Mesendoderm (in vitro differentiated cells): ENCODE measurements around the gene F10.

Experiments used
- DNase-seq: peaks from one replicate; pipeline ENCODE4 v3.0.0; 2013
- H2AK5ac ChIP-seq: 2 replicates; pipeline ENCODE4 v1.6.1; 2013; ENCODE audit warnings: low read length, inconsistent platforms
- H2BK120ac ChIP-seq: 2 replicates; pipeline ENCODE4 v1.6.1; 2013; ENCODE audit warnings: low read depth, mild to moderate bottlenecking, low read length, moderate library complexity, mixed read lengths
- H2BK15ac ChIP-seq: replicated peaks from 2 replicates; pipeline ENCODE4 v1.6.1; 2013; ENCODE audit warnings: low read depth, mild to moderate bottlenecking, moderate library complexity
- H2BK5ac ChIP-seq: 2 replicates; pipeline ENCODE4 v1.6.1; 2013; ENCODE audit warnings: low read length, inconsistent platforms
- H3K18ac ChIP-seq: 2 replicates; pipeline ENCODE4 v1.6.1; 2013; ENCODE audit warnings: mild to moderate bottlenecking, low read length, mixed read lengths
- H3K23ac ChIP-seq: one replicate; pipeline ENCODE4 v1.6.1; 2013; ENCODE audit warnings: low read length
- H3K27ac ChIP-seq: 2 replicates; pipeline ENCODE4 v1.5.1; 2013; ENCODE audit warnings: low read depth, mild to moderate bottlenecking, inconsistent platforms, low read length, moderate library complexity
- H3K27me3 ChIP-seq: 2 replicates; pipeline ENCODE4 v1.6.1; 2013; ENCODE audit warnings: low read length, control low read depth, mild to moderate bottlenecking, inconsistent platforms; ENCODE audit not compliant: insufficient read depth, poor library complexity
- H3K36me3 ChIP-seq: 2 replicates; pipeline ENCODE4 v1.6.1; 2013; ENCODE audit warnings: low read length, inconsistent platforms; ENCODE audit not compliant: control insufficient read depth, insufficient read depth
- H3K4ac ChIP-seq: one replicate; pipeline ENCODE4 v1.6.1; 2013; ENCODE audit warnings: low read depth, mild to moderate bottlenecking, low read length, moderate library complexity
- H3K4me1 ChIP-seq: 2 replicates; pipeline ENCODE4 v1.6.1; 2013; ENCODE audit warnings: low read depth, low read length, inconsistent platforms; ENCODE audit not compliant: control insufficient read depth
- H3K4me2 ChIP-seq: 2 replicates; pipeline ENCODE4 v1.6.1; 2013; ENCODE audit warnings: low read length
- H3K4me3 ChIP-seq: 2 replicates; pipeline ENCODE4 v1.5.1; 2013; ENCODE audit warnings: mild to moderate bottlenecking, low read length
- H3K56ac ChIP-seq: one replicate; pipeline ENCODE4 v1.6.1; 2013; ENCODE audit warnings: low read length
- H3K79me1 ChIP-seq: 2 replicates; pipeline ENCODE4 v1.6.1; 2013; ENCODE audit warnings: low read length, inconsistent platforms
- H3K79me2 ChIP-seq: 2 replicates; pipeline ENCODE4 v1.6.1; 2013; ENCODE audit warnings: mild to moderate bottlenecking, low read length; ENCODE audit not compliant: control insufficient read depth, insufficient read depth
- H3K9ac ChIP-seq: 2 replicates; pipeline ENCODE4 v1.6.1; 2013; ENCODE audit warnings: low read length, inconsistent platforms
- H4K5ac ChIP-seq: one replicate; pipeline ENCODE4 v1.6.1; 2013; ENCODE audit warnings: low read length
- H4K8ac ChIP-seq: one replicate; pipeline ENCODE4 v1.6.1; 2013; ENCODE audit warnings: low read depth, mild to moderate bottlenecking, control low read depth, low read length, moderate library complexity
- WGBS: extraction: QIAGEN DNeasy Blood & Tissue Kit; methylation state at CpG from one replicate; pipeline ENCODE4 v1.1.7; 2013; ENCODE audit warnings: low lambda C conversion rate, missing lambda C conversion rate; ENCODE audit not compliant: insufficient coverage; ENCODE audit errors: extremely low coverage; 5-methylcytosine and 5-hydroxymethylcytosine counted together

Gene F10

DNA sequence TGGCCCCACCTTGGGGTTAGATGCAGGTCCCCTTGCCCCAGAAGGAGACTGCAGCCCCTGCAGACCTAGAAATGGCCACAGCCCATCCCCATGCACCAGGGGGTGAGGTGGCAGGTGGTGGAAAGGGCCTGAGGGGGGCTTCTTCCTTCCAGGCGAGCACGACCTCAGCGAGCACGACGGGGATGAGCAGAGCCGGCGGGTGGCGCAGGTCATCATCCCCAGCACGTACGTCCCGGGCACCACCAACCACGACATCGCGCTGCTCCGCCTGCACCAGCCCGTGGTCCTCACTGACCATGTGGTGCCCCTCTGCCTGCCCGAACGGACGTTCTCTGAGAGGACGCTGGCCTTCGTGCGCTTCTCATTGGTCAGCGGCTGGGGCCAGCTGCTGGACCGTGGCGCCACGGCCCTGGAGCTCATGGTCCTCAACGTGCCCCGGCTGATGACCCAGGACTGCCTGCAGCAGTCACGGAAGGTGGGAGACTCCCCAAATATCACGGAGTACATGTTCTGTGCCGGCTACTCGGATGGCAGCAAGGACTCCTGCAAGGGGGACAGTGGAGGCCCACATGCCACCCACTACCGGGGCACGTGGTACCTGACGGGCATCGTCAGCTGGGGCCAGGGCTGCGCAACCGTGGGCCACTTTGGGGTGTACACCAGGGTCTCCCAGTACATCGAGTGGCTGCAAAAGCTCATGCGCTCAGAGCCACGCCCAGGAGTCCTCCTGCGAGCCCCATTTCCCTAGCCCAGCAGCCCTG, 4.2 kb upstream of the F10 start:
- no peaks in the 10 kb centered on the region for H3K79me1 ChIP-seq
- peaks cover 2% of the 10 kb centered on the region for H3K4me1 ChIP-seq
- H2BK5ac ChIP-seq = no peak overlapping the region
- H2AK5ac ChIP-seq = no peak overlapping the region
- H4K8ac ChIP-seq = no peak overlapping the region
- H3K79me2 ChIP-seq = no peaks in the 10 kb centered on the region
- no peak overlapping the region for H3K27ac ChIP-seq
- no peaks in the 10 kb centered on the region for H3K27me3 ChIP-seq
- H4K5ac ChIP-seq = no peak overlapping the region
- H3K36me3 ChIP-seq = no peaks in the 10 kb centered on the region
- WGBS = no CpG with 5 or more reads among the region's 42 CpGs
- no peak overlapping the region for H3K23ac ChIP-seq
- H3K4me2 ChIP-seq = no peak overlapping the region
- H3K4ac ChIP-seq = no peak overlapping the region
- H3K18ac ChIP-seq = no peak overlapping the region
- no peak overlapping the region for H3K56ac ChIP-seq
- no peak overlapping the region for H2BK120ac ChIP-seq
- H3K9ac ChIP-seq = no peak overlapping the region
- no peak overlapping the region for H2BK15ac ChIP-seq
- no peak overlapping the region for H3K4me3 ChIP-seq
- no peak for DNase-seq

DNA sequence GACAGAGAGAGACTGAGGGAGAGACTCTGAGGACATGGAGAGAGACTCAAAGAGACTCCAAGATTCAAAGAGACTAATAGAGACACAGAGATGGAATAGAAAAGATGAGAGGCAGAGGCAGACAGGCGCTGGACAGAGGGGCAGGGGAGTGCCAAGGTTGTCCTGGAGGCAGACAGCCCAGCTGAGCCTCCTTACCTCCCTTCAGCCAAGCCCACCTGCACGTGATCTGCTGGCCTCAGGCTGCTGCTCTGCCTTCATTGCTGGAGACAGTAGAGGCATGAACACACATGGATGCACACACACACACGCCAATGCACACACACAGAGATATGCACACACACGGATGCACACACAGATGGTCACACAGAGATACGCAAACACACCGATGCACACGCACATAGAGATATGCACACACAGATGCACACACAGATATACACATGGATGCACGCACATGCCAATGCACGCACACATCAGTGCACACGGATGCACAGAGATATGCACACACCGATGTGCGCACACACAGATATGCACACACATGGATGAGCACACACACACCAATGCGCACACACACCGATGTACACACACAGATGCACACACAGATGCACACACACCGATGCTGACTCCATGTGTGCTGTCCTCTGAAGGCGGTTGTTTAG, 3.3 kb upstream of the F10 start:
- H3K4ac ChIP-seq = no peak overlapping the region
- no peak overlapping the region for H2BK120ac ChIP-seq
- no peak overlapping the region for H3K4me3 ChIP-seq
- no peak overlapping the region for H3K23ac ChIP-seq
- H2BK15ac ChIP-seq = no peak overlapping the region
- H3K27me3 ChIP-seq = no peaks in the 10 kb centered on the region
- WGBS = no CpG with 5 or more reads among the region's 16 CpGs
- no peaks in the 10 kb centered on the region for H3K79me2 ChIP-seq
- no peak overlapping the region for H3K18ac ChIP-seq
- no peak overlapping the region for H3K56ac ChIP-seq
- H2BK5ac ChIP-seq = no peak overlapping the region
- no peak overlapping the region for H3K4me2 ChIP-seq
- no peak overlapping the region for H3K27ac ChIP-seq
- no peak overlapping the region for H4K8ac ChIP-seq
- no peaks in the 10 kb centered on the region for H3K79me1 ChIP-seq
- H4K5ac ChIP-seq = no peak overlapping the region
- peaks cover 2% of the 10 kb centered on the region for H3K4me1 ChIP-seq
- no peaks in the 10 kb centered on the region for H3K36me3 ChIP-seq
- no peak for DNase-seq
- H3K9ac ChIP-seq = no peak overlapping the region
- no peak overlapping the region for H2AK5ac ChIP-seq

DNA sequence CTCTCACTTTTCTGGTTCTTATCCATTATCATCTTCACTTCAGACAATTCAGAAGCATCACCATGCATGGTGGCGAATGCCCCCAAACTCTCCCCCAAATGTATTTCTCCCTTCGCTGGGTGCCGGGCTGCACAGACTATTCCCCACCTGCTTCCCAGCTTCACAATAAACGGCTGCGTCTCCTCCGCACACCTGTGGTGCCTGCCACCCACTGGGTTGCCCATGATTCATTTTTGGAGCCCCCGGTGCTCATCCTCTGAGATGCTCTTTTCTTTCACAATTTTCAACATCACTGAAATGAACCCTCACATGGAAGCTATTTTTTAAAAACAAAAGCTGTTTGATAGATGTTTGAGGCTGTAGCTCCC, 2.8 kb upstream of the F10 start:
- H3K36me3 ChIP-seq = no peaks in the 10 kb centered on the region
- WGBS = no CpG with 5 or more reads among the region's 7 CpGs
- H3K79me2 ChIP-seq = no peaks in the 10 kb centered on the region
- no peak overlapping the region for H3K4ac ChIP-seq
- no peak overlapping the region for H3K56ac ChIP-seq
- no peak overlapping the region for H3K4me2 ChIP-seq
- H3K4me3 ChIP-seq = no peak overlapping the region
- H2BK120ac ChIP-seq = no peak overlapping the region
- no peak for DNase-seq
- H3K9ac ChIP-seq = no peak overlapping the region
- H3K27ac ChIP-seq = no peak overlapping the region
- H3K23ac ChIP-seq = no peak overlapping the region
- H2AK5ac ChIP-seq = no peak overlapping the region
- H2BK5ac ChIP-seq = no peak overlapping the region
- H4K5ac ChIP-seq = no peak overlapping the region
- H3K18ac ChIP-seq = no peak overlapping the region
- no peaks in the 10 kb centered on the region for H3K79me1 ChIP-seq
- H2BK15ac ChIP-seq = no peak overlapping the region
- no peaks in the 10 kb centered on the region for H3K27me3 ChIP-seq
- H4K8ac ChIP-seq = no peak overlapping the region
- peaks cover 2% of the 10 kb centered on the region for H3K4me1 ChIP-seq

DNA sequence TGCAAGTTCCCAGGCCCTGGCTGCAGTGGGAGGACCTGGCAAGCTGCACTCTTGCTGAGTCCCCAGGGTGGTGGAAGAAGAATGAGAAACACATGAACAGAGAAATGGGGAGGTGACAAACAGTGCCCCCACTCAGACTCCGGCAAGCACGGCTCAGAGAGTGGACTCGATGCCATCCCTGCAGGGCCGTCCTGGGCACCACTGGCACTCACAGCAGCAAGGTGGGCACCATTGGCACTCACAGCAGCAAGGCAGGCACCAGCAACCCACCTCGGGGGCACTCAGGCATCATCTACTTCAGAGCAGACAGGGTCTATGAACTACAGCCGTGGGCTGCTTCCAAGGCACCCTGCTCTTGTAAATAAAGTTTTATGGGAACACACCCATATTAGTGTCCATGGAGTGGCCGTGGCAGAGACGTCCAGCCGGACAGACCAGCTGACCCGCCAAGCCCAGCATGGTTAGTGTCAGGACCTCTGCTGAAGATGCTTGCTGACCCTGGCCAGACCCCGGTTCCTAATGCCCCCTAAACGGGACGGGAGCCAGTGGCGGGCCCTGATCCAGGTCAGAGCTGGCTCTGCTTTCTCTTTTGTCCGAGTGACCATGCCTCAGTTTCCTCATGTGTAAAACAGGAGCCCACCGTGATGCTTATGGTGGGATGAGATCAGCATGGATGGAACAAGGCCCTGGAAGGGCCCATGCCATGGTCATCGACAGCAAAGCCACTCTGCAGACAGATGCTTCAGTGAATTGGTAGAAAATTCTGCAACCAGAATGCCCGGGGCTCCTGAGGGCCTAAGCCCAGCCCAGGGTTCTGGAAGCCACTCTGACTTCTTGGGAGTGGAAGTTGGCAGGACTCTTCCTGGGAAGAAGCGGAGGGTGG, 2.1 kb upstream of the F10 start:
- Histone ChIP-seq H3K4ac (no peak overlapping the region), H2AK5ac (no peak overlapping the region), H2BK120ac (no peak overlapping the region), H3K27ac (no peak overlapping the region), H4K5ac (no peak overlapping the region), H3K56ac (no peak overlapping the region), H3K18ac (no peak overlapping the region), H3K4me2 (no peak overlapping the region), H3K4me3 (no peak overlapping the region), H2BK15ac (no peak overlapping the region), H3K27me3 (no peaks in the 10 kb centered on the region), H3K23ac (no peak overlapping the region), H3K9ac (no peak overlapping the region), H3K4me1 (peaks cover 2% of the 10 kb centered on the region), H3K79me1 (no peaks in the 10 kb centered on the region), H2BK5ac (no peak overlapping the region), H3K36me3 (no peaks in the 10 kb centered on the region), H3K79me2 (no peaks in the 10 kb centered on the region), H4K8ac (no peak overlapping the region)
- WGBS = no CpG with 5 or more reads among the region's 19 CpGs
- DNase-seq = no peak

DNA sequence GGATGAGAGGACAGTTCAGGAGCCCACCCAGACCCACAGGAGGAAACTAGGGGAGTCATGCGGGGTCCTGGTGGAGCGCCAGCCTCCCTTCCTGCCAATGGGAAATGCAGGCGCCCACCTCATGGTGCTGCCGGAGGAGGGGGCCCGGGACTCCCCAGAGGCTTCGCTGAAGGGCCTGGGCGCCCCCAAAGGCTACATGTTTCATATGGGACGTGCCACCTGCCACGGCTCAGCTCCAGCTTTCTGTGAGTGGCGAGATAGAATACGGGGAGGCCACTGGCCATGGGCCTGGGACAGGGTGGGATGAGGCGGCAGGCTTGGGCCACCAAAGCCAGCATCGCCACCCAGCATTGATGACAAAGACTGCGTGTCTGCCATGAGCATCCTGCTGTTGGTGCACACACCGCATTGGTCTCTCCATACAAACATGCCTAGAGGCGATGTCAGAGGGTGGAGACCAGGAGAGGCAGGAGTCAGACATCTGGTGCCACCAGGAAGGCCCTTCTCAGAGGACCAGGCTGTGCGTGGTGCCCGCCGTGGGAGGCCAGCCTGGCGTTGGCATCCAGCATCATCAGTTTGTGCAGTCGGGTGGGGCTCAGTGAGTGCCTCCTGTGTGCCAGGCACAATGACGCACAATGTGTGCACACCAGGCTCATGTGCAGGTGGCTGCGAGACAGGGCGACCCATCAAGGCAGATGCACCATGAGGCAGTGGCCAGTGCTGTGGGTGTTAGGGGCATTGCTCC, 1.2 kb upstream of the F10 start:
- H2BK120ac ChIP-seq = no peak overlapping the region
- WGBS = no CpG with 5 or more reads among the region's 24 CpGs
- H3K4ac ChIP-seq = no peak overlapping the region
- no peak overlapping the region for H3K18ac ChIP-seq
- no peak overlapping the region for H3K56ac ChIP-seq
- H2AK5ac ChIP-seq = no peak overlapping the region
- H3K27me3 ChIP-seq = no peaks in the 10 kb centered on the region
- no peaks in the 10 kb centered on the region for H3K79me1 ChIP-seq
- H3K23ac ChIP-seq = no peak overlapping the region
- no peak overlapping the region for H3K27ac ChIP-seq
- H4K8ac ChIP-seq = no peak overlapping the region
- no peak overlapping the region for H4K5ac ChIP-seq
- no peak overlapping the region for H3K4me3 ChIP-seq
- peaks cover 2% of the 10 kb centered on the region for H3K4me1 ChIP-seq
- H3K79me2 ChIP-seq = no peaks in the 10 kb centered on the region
- H3K36me3 ChIP-seq = no peaks in the 10 kb centered on the region
- DNase-seq = no peak
- H3K9ac ChIP-seq = no peak overlapping the region
- no peak overlapping the region for H3K4me2 ChIP-seq
- no peak overlapping the region for H2BK15ac ChIP-seq
- H2BK5ac ChIP-seq = no peak overlapping the region
